HK-2 (cell line): ENCODE data around the gene TGFB1.

ENCODE experiments used
- DNase-seq: peaks from one replicate; pipeline ENCODE4 v3.0.0-alpha.2; 2018; ENCODE audit not compliant: unreplicated experiment

Gene TGFB1

DNA sequence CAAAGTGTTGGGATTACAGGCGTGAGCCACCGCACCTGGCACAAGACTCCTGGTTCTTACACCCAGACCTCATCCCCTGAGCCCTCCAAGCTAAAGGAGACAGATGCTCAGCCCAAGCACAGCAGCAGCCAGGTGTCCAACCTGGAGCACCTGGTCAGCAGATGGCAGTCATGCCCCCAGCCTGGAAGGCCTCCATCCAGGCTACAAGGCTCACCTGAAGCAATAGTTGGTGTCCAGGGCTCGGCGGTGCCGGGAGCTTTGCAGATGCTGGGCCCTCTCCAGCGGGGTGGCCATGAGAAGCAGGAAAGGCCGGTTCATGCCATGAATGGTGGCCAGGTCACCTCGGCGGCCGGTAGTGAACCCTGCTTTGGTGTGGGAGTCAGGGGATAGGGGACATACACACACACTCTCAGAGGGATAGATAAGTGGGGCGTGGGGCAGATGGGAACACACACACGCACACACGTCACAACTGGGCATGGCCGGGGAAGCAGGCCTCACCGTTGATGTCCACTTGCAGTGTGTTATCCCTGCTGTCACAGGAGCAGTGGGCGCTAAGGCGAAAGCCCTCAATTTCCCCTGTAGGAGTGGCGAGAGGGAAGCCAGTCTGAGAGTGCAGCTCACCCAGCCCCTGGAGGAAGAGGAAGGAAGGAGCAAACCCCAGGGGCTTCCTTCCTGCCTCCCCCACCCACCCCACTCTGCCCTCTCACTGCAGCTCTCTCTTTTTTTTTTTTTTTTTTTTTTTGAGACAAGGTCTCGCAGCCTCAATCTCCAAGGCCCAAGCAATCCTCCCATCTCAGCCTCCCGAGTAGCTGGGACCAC, 11.8 kb downstream of the TGFB1 start:
- DNase-seq, result no peak

DNA sequence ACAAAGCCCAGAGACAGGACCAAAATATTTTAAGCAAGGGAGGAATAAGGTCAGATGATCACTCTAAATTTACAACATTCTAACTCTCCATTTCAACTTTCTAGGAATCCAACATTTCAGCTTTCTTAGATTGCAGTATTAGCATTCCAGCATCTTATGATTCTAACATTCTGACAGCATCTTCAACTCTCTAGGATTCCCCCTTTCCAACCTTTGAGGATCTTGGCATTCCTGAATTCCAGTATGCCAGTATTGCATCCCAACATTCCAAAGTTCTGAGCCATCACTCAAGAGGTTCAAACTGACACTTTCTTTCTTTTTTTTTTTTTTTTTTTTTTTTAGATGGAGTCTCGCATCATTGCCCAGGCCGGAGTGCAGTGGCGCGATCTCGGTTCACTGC, 13.8 kb downstream of the TGFB1 start:
- no peak for DNase-seq

GRCh38 chr19:41335467-41335866, 18.3 kb downstream of the TGFB1 start:
- DNase-seq, result no peak

- DNase-seq, result no peak
These were observed 18.9 kb downstream of the TGFB1 start for GRCh38 chr19:41334793-41335192.

GRCh38 chr19:41332468-41332867, 21.3 kb downstream of the TGFB1 start:
- DNase-seq, result no peak

GRCh38 chr19:41332000-41332399, 21.7 kb downstream of the TGFB1 start:
- no peak for DNase-seq

DNA sequence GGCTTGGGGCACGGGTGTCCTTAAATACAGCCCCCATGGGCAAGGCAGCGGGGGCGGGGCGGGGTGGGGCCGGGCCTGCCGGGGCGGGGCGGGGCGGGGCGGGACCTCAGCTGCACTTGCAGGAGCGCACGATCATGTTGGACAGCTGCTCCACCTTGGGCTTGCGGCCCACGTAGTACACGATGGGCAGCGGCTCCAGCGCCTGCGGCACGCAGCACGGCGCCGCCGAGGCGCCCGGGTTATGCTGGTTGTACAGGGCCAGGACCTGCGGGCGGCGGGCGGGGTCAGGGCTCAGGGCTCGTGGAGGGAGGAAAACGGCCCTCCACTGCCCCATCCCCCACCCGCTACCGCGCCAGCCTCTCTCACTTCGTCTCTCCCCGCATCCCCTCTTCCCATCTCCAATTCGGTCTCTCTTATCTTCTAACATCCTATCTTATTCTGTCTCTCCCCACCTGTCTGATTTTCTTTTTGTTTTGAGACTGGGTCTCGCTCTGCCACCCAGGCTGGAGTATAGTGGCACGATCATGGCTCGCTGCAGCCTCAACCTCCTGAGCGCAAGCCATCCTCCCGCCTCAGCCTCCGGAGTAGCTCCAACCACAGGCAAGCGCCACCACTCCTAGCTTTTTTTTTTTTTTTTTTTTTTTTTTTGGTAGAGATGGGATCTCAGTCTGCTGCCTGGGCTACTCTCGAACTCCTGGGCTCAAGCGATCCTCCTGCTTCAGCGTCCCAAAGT, 22.6 kb downstream of the TGFB1 start:
- DNase-seq, result no peak

- DNase-seq, result no peak
These were observed 23.2 kb downstream of the TGFB1 start for GRCh38 chr19:41330481-41330880.

GRCh38 chr19:41328842-41329225, 24.9 kb downstream of the TGFB1 start:
- no peak for DNase-seq

GRCh38 chr19:41328157-41328841, 25.4 kb downstream of the TGFB1 start:
- DNase-seq, result no peak

DNA sequence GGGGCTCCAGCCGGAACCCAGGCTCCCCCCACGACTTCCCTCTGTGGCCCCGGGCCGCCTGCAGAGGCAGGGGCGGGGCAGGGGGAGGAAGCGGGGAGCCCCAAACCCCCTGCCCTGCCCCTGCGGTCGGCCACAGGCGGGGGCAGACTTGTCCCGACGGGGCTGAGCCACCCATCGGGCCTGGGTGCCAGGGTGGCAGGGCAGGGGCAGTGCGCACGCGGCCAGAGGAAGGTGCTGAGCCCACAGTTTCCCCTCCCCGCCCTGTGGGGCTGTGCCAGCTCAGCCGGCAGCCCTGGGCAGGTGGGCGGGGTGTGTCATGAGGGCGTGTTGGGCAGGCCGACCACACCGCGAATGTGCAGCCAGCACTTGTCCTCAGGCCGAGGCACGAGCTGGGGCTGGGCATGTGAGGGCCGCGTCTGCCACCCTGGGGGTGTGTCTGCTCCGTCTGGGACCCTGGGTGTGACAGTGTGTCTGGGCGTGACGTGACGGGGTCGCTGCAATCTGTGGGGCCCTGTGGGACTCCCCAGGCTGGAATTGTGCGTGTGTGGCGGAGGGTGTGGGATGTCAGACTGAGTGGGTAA, 26.1 kb downstream of the TGFB1 start:
- peak; percentile 74 for DNase-seq

GRCh38 chr19:41327076-41327575, 26.6 kb downstream of the TGFB1 start:
- DNase-seq, result no peak

DNA sequence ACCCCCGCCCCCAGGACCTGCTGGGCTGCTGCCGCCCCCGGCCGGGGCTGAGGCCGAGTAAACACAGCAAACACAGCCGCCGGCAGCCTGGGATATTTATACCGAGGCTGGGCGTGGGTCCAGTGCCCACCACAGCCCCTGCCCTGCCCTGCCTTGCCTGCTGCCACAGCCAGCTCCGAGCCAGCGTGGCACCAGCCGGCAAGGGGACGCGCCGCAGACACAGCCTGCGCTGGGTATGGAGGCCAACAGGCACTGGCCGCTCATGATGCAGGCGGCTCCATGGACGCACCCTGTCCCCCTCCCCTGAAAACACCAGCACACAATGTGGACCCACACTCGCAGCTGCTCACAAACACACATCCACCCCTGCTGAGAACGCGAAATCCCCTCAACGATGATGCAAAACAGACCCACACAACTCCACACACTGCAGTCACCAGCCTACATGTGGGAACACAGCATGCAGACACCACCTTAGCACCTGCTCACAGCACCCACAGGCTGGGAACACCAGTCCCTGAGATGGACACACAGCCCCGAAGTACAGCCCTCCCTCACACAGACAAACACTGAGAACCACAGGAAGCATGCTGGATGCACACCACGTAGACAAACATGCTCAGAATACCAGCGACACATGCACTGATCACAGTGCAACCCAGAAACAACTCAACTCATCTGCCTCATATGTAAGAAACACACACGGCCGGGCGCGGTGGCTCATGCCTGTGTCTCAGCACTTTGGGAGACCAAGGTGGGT, 27.6 kb downstream of the TGFB1 start:
- DNase-seq, result peak; percentile 57

DNA sequence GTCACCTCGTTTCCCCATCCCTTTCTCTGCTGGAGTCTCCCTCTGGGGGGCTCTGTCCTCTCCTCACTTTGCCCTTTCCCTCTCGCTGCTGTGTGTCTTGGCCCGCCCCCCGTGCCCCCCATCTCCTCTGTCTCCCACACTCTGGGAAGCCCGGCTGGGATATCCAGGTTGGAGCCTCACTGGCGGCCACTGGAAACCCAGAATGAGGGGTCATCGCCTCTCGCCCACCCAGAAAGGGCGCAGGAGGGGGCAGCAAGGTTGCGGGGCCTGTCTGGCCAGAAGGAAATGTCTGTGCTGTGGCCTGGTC, 28.1 kb downstream of the TGFB1 start:
- no peak for DNase-seq

DNA sequence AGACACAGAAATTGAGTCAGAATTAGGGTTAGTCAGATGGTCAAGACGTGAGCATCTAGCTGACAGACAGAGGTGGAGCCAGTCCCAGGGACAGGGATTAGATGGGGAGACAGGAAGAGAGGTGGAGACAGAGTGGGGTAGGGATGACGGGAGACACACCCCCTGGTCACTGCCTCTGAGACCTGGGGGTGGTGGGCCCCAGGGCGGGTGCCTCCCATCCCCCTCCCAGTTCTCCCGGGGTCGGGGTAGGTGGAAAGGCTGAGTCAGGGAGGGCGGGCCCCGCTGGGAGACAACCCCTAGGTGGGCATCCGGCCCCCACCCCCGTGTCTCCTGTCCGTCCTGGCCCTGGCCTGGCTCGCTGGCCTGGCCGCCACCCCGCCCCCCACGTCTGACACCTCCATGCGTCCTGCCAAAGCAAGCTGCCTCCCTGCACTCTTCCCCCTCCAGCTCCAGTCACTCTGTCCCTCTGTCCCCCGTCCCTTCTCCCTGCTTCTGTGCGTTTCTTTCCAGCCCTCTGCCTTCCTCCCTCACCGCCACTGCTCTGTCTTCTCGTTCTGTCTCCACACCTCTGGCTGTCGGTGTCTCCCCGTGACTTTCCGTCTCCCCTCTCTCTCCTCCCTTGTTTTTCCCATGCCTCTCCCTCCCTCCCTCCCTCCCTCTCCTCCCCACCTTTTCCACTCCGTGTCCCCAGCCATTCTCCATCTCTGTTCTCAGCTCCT, 28.6 kb downstream of the TGFB1 start:
- DNase-seq, result peak; percentile 95

DNA sequence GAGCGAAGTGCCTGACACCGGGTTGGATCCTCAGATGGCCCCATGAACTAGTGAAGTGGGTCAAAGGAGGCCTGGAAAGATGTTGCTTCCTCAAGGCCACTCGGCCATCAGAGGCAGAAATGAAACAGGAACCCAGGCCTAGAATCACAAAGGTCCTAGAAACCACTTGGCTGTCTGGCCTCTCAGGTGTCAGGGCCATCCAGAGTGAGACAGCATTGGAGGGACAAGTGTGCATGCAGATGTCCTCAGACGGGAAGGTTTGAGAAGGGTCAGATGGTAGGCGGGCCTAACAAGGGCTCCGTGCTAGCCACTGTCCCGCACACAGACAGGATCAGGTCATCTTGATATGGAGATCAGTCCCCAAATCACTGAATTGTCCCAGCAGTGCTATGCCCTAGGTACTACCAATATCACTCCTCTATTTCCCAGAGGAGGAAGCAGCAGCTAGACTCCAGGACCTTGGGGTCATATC, 29.5 kb downstream of the TGFB1 start:
- no peak for DNase-seq

GRCh38 chr19:41323430-41324125, 30.1 kb downstream of the TGFB1 start:
- DNase-seq, result peak; percentile 88

GRCh38 chr19:41323023-41323422, 30.7 kb downstream of the TGFB1 start:
- peak; percentile 48 for DNase-seq

GRCh38 chr19:41322451-41322850, 31.3 kb downstream of the TGFB1 start:
- no peak for DNase-seq

GRCh38 chr19:41321600-41322270, 32.0 kb downstream of the TGFB1 start:
- peak; percentile 78 for DNase-seq
